ENCODE results near the gene CNTNAP2. TPM values are rescaled to one million over a fixed set of nuclear protein-coding genes. Genes with fewer than 3 reads are reported as not detected.

Gene CNTNAP2
- total RNA-seq, 2 experiments from 2014 or later: not detected

DNA sequence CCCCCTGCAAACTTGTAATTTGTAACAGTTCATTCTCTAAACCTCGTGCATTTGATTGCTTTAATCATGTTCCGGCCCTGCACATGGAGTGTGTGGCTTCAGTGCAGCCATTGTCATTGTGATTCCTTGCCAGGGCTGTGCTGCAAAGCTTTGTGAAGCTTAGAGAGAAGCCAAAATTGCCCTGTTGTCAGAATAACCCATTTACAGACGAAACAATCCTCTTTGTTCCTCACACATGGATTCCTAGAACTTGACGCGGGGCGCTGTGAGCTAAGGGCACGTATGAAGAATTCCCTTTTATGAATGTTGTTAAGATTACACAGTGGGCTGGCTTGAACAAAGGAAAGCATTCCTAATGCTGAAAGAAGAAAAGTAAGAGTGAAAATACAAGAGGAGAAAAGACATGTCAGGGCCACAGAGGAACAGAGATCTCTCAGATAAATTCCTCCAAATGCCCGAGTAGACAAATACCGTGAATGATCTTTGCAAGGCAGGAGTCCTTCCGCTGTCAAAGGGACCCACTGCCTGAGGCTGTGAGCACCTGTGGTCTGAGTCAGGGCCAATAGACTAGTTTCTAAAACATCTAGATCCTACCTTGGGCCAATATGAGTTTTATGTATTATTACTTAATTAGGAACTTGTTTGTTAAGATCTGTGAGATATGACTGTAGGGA lies 2268.5 kb downstream of the CNTNAP2 start:
- H3K27ac ChIP-seq (ENCODE audit: low read depth in 1 of 2, low read length in 2 of 2): no peak overlapping the region
- no peaks in the 10 kb centered on the region for H3K27me3 ChIP-seq (ENCODE audit: control insufficient read depth in 1 of 2, insufficient read depth in 2 of 2, low read length in 2 of 2)
- no peak for ATAC-seq (ENCODE audit: poor library complexity)
- CTCF ChIA-PET: no interaction called here
- no peaks in the 10 kb centered on the region for H3K36me3 ChIP-seq (ENCODE audit: insufficient read depth, low read length)
- POLR2A ChIA-PET: interaction anchor here (0.6 kb wide), 1 partner anchor 49 kb away, joined by 3 read pairs; no protein-coding TSS in a partner anchor
- intact Hi-C loops (cut with DNase I, micrococcal nuclease): no loop called here
- Mint-ChIP-seq H3K27me3 (peaks cover 5% of the 10 kb centered on the region), H3K27ac (no peak overlapping the region), H3K36me3 (ENCODE audit: low read depth) (no peaks in the 10 kb centered on the region), H3K4me1 (ENCODE audit: low read depth) (no peaks in the 10 kb centered on the region), H3K9me3 (no peaks in the 10 kb centered on the region), H3K4me3 (no peak overlapping the region)
- H3K4me1 ChIP-seq (ENCODE audit: insufficient read depth, low read length): no peaks in the 10 kb centered on the region
- peaks cover 0 to 4% of the 10 kb centered on the region in 2 experiments for H3K9me3 ChIP-seq (ENCODE audit: control insufficient read depth in 1 of 2, insufficient read depth in 1 of 2, low read length in 2 of 2)
- no peak overlapping the region for H3K4me3 ChIP-seq (ENCODE audit: low read length)
- no peak for DNase-seq
- TF ChIP-seq, protein P1, sequence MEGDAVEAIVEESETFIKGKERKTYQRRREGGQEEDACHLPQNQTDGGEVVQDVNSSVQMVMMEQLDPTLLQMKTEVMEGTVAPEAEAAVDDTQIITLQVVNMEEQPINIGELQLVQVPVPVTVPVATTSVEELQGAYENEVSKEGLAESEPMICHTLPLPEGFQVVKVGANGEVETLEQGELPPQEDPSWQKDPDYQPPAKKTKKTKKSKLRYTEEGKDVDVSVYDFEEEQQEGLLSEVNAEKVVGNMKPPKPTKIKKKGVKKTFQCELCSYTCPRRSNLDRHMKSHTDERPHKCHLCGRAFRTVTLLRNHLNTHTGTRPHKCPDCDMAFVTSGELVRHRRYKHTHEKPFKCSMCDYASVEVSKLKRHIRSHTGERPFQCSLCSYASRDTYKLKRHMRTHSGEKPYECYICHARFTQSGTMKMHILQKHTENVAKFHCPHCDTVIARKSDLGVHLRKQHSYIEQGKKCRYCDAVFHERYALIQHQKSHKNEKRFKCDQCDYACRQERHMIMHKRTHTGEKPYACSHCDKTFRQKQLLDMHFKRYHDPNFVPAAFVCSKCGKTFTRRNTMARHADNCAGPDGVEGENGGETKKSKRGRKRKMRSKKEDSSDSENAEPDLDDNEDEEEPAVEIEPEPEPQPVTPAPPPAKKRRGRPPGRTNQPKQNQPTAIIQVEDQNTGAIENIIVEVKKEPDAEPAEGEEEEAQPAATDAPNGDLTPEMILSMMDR (IDR thresholded peaks at IDR 0.05): no peak

DNA sequence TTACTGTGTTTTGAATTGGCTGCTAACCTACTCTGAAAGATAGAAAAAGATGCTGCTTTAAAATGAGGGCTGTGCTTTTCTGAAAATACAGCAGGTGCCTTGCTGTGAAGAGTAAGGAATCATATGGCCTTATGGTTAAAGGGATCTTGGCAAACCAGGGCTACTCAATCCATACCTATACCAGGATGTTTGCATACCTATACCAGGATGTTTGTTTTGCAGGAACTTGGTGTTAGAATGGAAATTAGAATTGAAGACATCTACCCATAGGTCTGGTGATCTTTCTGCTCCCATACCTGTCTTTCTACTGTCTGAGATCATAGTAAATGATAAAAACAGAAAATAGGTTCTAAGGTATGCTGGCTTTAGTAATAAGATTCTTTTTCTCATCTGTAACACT lies 2273.8 kb downstream of the CNTNAP2 start:
- Histone ChIP-seq H3K4me1 (ENCODE audit: insufficient read depth, low read length) (no peaks in the 10 kb centered on the region), H3K9me3 (ENCODE audit: control insufficient read depth in 1 of 2, insufficient read depth in 1 of 2, low read length in 2 of 2) (no peaks in the 10 kb centered on the region), H3K27ac (ENCODE audit: low read depth in 1 of 2, low read length in 2 of 2) (no peak overlapping the region), H3K36me3 (ENCODE audit: insufficient read depth, low read length) (no peaks in the 10 kb centered on the region), H3K4me3 (ENCODE audit: low read length) (no peak overlapping the region), H3K27me3 (ENCODE audit: control insufficient read depth in 1 of 2, insufficient read depth in 2 of 2, low read length in 2 of 2) (no peaks in the 10 kb centered on the region)
- CTCF ChIA-PET: no interaction called here
- Mint-ChIP-seq H3K4me1 (ENCODE audit: low read depth) (no peaks in the 10 kb centered on the region), H3K27me3 (peaks cover 20% of the 10 kb centered on the region), H3K4me3 (no peak overlapping the region), H3K36me3 (ENCODE audit: low read depth) (no peaks in the 10 kb centered on the region), H3K27ac (no peak overlapping the region), H3K9me3 (no peaks in the 10 kb centered on the region)
- POLR2A ChIA-PET: no interaction called here
- intact Hi-C loops (cut with DNase I, micrococcal nuclease): no loop called here
- TF ChIP-seq, protein P1 (IDR thresholded peaks at IDR 0.05): no peak
- ATAC-seq (ENCODE audit: poor library complexity) (no peak), DNase-seq (no peak)

DNA sequence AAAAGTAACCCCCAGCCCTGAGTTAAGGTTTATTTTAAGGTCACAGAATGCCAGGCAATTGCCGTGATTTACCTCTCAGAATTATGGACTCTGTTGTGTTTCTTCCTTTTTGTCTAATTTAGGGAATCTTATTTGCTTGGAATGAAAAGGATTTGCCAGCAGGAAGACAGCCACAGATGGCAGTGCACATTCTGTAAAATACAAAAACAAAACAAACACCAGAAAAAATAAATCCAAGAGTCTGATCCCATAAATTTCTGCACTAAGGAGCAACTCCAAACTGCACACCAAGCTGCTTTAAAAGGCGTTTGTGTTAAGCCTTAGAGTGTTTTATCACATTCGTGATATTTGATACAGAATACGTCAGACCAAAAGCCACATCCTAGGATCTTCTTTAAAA lies 2275.0 kb downstream of the CNTNAP2 start:
- POLR2A ChIA-PET: no interaction called here
- intact Hi-C loops (cut with DNase I, micrococcal nuclease): no loop called here
- H3K27ac ChIP-seq (ENCODE audit: low read depth in 1 of 2, low read length in 2 of 2): no peak overlapping the region
- H3K9me3 Mint-ChIP-seq: no peaks in the 10 kb centered on the region
- H3K36me3 ChIP-seq (ENCODE audit: insufficient read depth, low read length): no peaks in the 10 kb centered on the region
- H3K27me3 Mint-ChIP-seq: peaks cover 32% of the 10 kb centered on the region
- no peak overlapping the region for H3K4me3 ChIP-seq (ENCODE audit: low read length)
- DNase-seq (no peak), ATAC-seq (ENCODE audit: poor library complexity) (no peak)
- TF ChIP-seq, protein P1 (IDR thresholded peaks at IDR 0.05): no peak
- H3K36me3 Mint-ChIP-seq (ENCODE audit: low read depth): no peaks in the 10 kb centered on the region
- H3K9me3 ChIP-seq (ENCODE audit: control insufficient read depth in 1 of 2, insufficient read depth in 1 of 2, low read length in 2 of 2): no peaks in the 10 kb centered on the region
- H3K27ac Mint-ChIP-seq: no peak overlapping the region
- CTCF ChIA-PET: no interaction called here
- H3K4me1 ChIP-seq (ENCODE audit: insufficient read depth, low read length): no peaks in the 10 kb centered on the region
- H3K27me3 ChIP-seq (ENCODE audit: control insufficient read depth in 1 of 2, insufficient read depth in 2 of 2, low read length in 2 of 2): no peaks in the 10 kb centered on the region
- no peak overlapping the region for H3K4me3 Mint-ChIP-seq
- H3K4me1 Mint-ChIP-seq (ENCODE audit: low read depth): no peaks in the 10 kb centered on the region

All from CD4-positive, alpha-beta T cell (primary cell).